GM18951 (cell line): ENCODE results near the gene CLEC18B.
A peak's percentile ranks its signal among the peaks of the same experiment; 100 is the strongest.
"Not testable (repeated sequence)": the region's sequence is repeated elsewhere in the genome, so short reads cannot be mapped to it uniquely, and the experiment has no call there.

Experiments
- POLR2A ChIP-seq: IDR thresholded peaks from 4 replicates; pipeline ENCODE4 v1.6.1; 2011; ENCODE audit warnings: mild to moderate bottlenecking; ENCODE audit not compliant: insufficient read length, insufficient read depth; ENCODE audit errors: extremely low read depth
- in situ Hi-C: fragments of 300-500 bp; cut with MboI; formaldehyde crosslinking; loops from one replicate; pipeline ENCODE4 v1.12.0; 2022; ENCODE audit warnings: low sequenced_read_pairs, mixed read lengths, inconsistent platforms; ENCODE audit not compliant: unreplicated experiment

The CLEC18B gene

DNA sequence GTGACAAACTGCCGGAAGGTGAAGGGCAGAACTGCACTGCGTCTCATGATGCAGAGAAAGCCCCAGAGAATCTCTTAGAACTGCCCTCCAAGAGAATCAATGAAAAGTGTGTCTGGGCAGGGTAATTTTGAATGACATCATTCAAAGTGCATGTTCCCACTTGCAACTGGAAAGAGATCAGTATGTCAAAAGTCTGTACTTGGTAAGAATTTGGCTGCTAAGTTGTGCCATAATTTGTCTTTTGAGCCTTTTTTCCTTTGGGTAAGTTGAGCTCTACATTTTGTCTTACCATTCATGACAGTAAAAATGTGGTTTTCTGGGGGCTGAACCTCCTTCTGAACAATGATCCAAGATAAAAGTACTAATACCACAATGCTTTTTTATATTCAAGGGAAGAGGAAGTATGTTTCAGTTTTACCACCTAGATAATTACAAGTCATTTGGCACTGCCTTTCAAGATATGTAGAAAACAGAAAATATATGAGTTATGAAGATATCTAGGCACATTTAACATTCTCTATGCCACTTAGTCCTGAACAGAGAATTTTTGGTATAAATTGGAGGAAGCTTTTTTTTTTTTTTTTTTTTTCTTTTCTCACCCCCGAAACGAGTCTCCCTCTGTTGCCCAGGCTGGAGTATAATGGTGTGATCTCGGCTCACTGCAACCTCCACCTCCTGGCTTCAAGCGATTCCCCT lies 38.8 kb downstream of the CLEC18B start:
- in situ Hi-C loops = not testable (repeated sequence)

GRCh38 chr16:74373847-74374184 lies 47.5 kb downstream of the CLEC18B start:
- in situ Hi-C loops = not testable (repeated sequence)

DNA sequence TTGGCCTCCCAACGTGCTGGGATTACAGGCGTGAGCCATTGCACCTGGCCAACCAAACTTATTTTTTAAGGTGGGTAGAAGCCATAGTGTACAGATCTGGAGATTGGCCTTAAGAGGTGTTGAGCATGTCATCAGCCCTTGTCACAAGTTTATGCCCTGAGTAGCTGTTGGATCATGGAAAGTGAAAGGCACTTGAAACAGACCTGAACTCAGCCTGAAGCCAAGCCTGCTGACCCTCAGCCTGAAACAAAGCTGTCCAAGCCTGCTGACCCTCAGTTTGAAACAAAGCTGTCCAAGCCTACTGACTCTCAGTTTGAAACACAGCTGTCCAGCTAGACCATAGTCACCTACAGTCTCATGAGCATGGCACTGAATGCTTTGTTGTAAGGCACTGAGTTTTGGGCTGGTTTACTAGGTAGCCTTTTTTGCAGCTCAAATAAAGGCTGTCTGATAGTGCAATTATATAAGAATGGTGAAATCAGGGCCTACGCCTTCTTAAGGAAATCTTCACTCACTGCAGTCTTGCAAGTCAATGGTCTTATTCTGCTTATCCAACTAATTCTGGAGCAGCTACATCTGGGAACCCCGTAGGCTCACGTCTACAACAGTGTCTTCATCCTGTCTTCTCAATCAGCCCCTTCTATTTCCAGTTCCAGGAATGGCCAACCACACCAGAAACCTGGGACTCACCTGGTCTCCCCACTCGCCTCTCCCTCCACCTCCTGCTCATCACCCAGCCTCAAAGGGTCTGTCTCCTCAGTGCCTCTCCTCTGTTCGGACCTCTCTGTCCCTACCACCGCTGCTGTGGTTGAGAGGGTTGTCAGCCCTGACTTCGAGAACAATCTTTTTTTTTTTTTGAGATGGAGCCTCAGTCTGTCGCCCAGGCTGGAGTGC lies 48.1 kb downstream of the CLEC18B start:
- no peak for TF ChIP-seq POLR2A
- in situ Hi-C loops = no loop called here

DNA sequence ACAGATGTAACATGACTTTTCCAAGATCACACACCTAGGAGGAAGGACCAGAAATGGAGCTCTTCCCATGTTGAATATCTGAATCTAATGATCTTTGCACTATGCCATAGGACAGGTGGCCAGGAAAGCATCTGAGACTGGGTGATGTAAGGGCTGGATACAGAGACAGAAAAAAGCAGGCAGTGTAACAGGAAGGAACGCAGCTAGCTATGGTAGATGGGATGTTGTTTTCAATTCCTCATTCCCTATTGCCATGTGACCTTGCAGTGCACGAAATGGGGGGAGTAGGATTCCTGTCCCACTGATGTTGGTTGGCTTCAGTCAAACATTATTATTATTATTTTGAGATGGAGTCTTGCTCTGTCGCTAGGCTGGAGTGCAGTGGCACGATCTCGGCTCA lies 48.9 kb downstream of the CLEC18B start:
- in situ Hi-C loops = no loop called here
- no peak for TF ChIP-seq POLR2A

GRCh38 chr16:74370338-74371135 lies 50.7 kb downstream of the CLEC18B start:
- in situ Hi-C loops = not testable (repeated sequence)

GRCh38 chr16:74368002-74368911 lies 53.0 kb downstream of the CLEC18B start:
- in situ Hi-C loops = not testable (repeated sequence)
- peak; percentile 58 for TF ChIP-seq POLR2A

DNA sequence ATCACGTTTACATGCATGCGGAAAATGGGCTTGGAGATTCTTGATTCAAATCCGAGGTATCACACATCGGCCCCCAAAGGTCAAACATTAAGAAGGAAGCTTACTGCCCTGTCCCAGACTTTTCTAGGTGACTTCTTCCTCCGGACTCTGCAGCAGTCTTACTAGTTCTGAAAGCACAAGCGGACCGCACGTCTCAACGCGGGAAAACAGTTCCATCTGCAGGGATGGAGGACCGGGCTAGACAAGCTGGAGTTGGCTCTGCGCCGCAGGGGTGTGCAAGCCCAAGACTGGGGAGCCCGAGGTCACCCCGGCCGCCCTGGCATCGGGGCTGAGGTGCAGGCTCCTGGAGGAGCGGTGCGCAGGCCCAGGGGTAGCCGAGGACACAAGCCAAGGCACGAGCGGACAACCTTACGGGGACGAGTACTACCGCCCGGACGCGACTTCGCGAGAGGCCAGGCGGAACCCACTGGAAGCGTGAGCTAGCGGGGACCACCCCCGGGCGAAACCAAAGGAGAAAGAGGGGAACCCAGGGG lies 53.7 kb downstream of the CLEC18B start:
- in situ Hi-C loops = not testable (repeated sequence)

DNA sequence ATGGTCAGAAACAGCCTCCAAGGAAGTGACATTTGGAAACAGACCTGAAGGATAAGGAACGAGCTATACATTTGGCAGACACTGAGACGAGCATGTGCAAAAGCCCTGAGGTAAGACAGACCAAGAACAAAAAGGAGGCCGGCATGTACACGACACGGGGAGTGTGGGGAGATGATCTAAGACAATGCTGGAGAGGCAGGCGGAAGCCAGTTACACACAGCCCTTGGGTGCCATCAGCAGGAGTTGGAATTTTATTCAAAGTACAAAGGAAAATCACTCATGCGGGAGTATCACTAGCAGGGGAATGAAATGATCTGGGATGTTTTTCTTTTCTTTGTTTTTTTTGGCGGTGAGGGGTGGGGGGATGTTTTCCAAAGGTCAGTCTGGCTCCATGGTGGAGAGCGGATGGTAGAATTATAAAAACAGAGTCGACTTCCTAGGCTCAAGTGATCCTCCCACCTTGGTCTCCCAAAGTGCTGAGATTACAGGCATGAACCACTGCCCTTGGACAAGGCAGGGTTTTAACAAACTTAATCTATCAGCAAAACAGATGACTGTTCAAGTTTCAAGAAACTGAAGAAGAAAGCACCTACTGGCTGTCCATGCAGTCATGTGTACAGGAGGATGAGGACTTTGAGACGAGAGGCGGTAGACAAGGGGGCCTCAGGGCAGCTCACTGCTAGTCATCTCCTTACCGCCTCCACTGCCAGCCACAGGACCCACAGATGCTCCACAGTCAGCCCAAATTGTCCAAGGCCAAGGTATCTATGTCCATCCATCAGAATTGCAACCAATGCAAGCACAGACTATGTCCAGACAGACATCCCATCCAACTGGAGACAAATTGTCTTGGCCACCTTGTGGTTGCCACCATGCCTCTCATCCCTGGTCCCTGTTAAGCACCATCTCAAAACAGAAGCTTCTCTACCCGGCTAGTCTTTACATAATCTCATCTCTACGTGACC lies 59.4 kb downstream of the CLEC18B start:
- in situ Hi-C loops = not testable (repeated sequence)
